ENCODE results near the gene CLRN2.
A peak's percentile ranks its signal among the peaks of the same experiment; 100 is the strongest.
"Not testable (repeated sequence)": the region's sequence is repeated elsewhere in the genome, so short reads cannot be mapped to it uniquely, and the experiment has no call there.

CLRN2 gene

GRCh38 chr4:17504081-17504480 is 10.9 kb upstream of the CLRN2 start:
- DNase-seq (ENCODE audit: low read depth), result no peak

- DNase-seq (ENCODE audit: low read depth), result no peak
These were observed 4.4 kb upstream of the CLRN2 start for GRCh38 chr4:17510582-17510981.

- no peak for DNase-seq (ENCODE audit: low read depth)
These were observed 3.9 kb upstream of the CLRN2 start for GRCh38 chr4:17511051-17511450.

- no peak for DNase-seq (ENCODE audit: low read depth)
These were observed 3.4 kb upstream of the CLRN2 start for GRCh38 chr4:17511509-17511949.

GRCh38 chr4:17511950-17512795 is 2.8 kb upstream of the CLRN2 start, which contains the start of gene QDPR:
QDPR (minus strand) TSS chr4:17512090; CDS start chr4:17512054, 36 bp downstream.
- peak; percentile 71 for DNase-seq (ENCODE audit: low read depth)

GRCh38 chr4:17512973-17513665 is 1.8 kb upstream of the CLRN2 start:
- DNase-seq (ENCODE audit: low read depth), result no peak

- DNase-seq (ENCODE audit: low read depth), result no peak
These were observed 761 bp downstream of the CLRN2 start for GRCh38 chr4:17515445-17516407.

GRCh38 chr4:17516980-17517379 is 2.0 kb downstream of the CLRN2 start:
- no peak for DNase-seq (ENCODE audit: low read depth)

- DNase-seq (ENCODE audit: low read depth), result no peak
These were observed 2.7 kb downstream of the CLRN2 start for GRCh38 chr4:17517664-17518063.

- no peak for DNase-seq (ENCODE audit: low read depth)
These were observed 6.6 kb downstream of the CLRN2 start for GRCh38 chr4:17521595-17521994.

- no peak for DNase-seq (ENCODE audit: low read depth)
These were observed 8.7 kb downstream of the CLRN2 start for GRCh38 chr4:17523662-17524061.

GRCh38 chr4:17526695-17527477 is 11.9 kb downstream of the CLRN2 start:
- no peak for DNase-seq (ENCODE audit: low read depth)

- DNase-seq (ENCODE audit: low read depth), result no peak
These were observed 13.7 kb downstream of the CLRN2 start for GRCh38 chr4:17528551-17529165.

- no peak for DNase-seq (ENCODE audit: low read depth)
These were observed 16.7 kb downstream of the CLRN2 start for GRCh38 chr4:17531538-17532285.

- no peak for DNase-seq (ENCODE audit: low read depth)
These were observed 19.7 kb downstream of the CLRN2 start for GRCh38 chr4:17534705-17535104.

- DNase-seq (ENCODE audit: low read depth), result no peak
These were observed 20.3 kb downstream of the CLRN2 start for GRCh38 chr4:17535242-17535641.

- DNase-seq (ENCODE audit: low read depth), result no peak
These were observed 20.9 kb downstream of the CLRN2 start for GRCh38 chr4:17535906-17536305.

- DNase-seq (ENCODE audit: low read depth), result not testable (repeated sequence)
These were observed 22.1 kb downstream of the CLRN2 start for GRCh38 chr4:17537060-17537459.

- DNase-seq (ENCODE audit: low read depth), result no peak
These were observed 29.2 kb downstream of the CLRN2 start for GRCh38 chr4:17544205-17544604.

- DNase-seq (ENCODE audit: low read depth), result no peak
These were observed 29.9 kb downstream of the CLRN2 start for GRCh38 chr4:17544831-17545234.
